H1 (cell line): ENCODE results near the gene LGALS4.
A peak's percentile ranks its signal among the peaks of the same experiment; 100 is the strongest.

Source experiments
- BRCA1 ChIP-seq: IDR thresholded peaks from 2 replicates; pipeline ENCODE4 v1.6.1; 2012; ENCODE audit warnings: low read depth, low read length, improper control_type of control experiment
- POLR2A ChIP-seq, 2 experiments: IDR thresholded peaks; 1 replicate in 1 of 2; 2 replicates in 1 of 2; pipeline ENCODE4 v1.6.1; 2011; ENCODE audit warnings: low read depth in 2 of 2, low read length in 2 of 2, mild to moderate bottlenecking in 2 of 2; ENCODE audit errors: control extremely low read depth in 1 of 2
- POLR2AphosphoS5 ChIP-seq: IDR thresholded peaks from 2 replicates; pipeline ENCODE4 v1.6.1; 2011; ENCODE audit warnings: low read depth, low read length
- TAF1 ChIP-seq: IDR thresholded peaks from 2 replicates; pipeline ENCODE4 v1.6.1; 2011; ENCODE audit warnings: mild to moderate bottlenecking, low read depth, low read length
- TF ChIP-seq, protein P1 (sequence below): IDR thresholded peaks from 2 replicates; pipeline ENCODE4 v1.6.1; 2011; ENCODE audit warnings: low read length, improper control_type of control experiment
- TF ChIP-seq, protein P2 (sequence below), 3 experiments: IDR thresholded peaks; 1 replicate in 2 of 3; 2 replicates in 1 of 3; pipeline versions ENCODE4 v1.5.1 to v1.6.1; 2011; ENCODE audit warnings: low read length in 3 of 3, mild to moderate bottlenecking in 3 of 3, inconsistent platforms in 2 of 3, low read depth in 1 of 3, moderate library complexity in 1 of 3; ENCODE audit not compliant: insufficient read depth in 1 of 3; ENCODE audit errors: control extremely low read depth in 1 of 3

DNA sequence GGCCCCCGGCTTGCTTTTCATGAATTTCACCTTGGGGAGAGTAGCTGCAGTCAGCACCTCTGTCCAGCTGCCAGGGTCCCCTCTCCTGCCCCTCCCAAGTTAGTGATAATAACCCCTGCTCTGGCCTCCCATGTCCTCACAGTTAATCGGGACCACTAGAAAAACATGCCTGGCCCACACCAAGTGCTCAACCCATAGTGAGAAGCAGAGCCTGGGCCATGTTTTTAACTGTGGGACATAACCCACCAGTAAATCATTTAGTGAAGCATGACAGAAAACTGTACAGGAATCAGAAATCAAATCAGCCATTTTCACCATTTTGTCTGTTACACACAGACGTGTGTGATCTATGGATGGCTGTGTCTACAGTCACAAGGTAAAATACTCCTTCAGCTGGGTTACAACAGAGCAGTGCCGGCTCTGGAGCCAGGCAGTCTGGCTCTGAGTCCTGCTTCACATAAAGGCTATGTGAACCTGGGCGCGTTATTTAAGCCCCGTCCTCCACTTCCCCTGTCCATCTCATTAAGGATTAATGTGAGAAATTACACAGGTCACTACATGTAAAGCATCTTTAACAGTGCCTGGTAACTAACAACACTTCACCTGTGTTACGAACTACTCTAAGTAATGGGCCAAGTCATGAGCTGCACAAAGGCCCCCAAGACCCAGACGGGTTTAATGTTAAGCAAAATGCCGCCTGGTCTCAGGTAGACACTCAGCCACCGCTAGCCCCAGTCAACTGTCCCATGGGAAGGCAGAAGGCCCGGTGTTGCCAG, 26.4 kb upstream of the LGALS4 start:
- no peak for TF ChIP-seq TAF1
- TF ChIP-seq, protein P1, sequence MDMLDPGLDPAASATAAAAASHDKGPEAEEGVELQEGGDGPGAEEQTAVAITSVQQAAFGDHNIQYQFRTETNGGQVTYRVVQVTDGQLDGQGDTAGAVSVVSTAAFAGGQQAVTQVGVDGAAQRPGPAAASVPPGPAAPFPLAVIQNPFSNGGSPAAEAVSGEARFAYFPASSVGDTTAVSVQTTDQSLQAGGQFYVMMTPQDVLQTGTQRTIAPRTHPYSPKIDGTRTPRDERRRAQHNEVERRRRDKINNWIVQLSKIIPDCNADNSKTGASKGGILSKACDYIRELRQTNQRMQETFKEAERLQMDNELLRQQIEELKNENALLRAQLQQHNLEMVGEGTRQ = no peak
- TF ChIP-seq POLR2A (IDR thresholded peaks at IDR 0.05; ENCODE audit: control extremely low read depth in 1 of 2, low read depth in 2 of 2, low read length in 2 of 2) = peak in 1 of 2 experiments; percentile 62; a peak in 1 of 3 replicates
- TF ChIP-seq POLR2AphosphoS5 = peak; percentile 34; the same call in 1 of the 2 replicates
- TF ChIP-seq, protein P2, sequence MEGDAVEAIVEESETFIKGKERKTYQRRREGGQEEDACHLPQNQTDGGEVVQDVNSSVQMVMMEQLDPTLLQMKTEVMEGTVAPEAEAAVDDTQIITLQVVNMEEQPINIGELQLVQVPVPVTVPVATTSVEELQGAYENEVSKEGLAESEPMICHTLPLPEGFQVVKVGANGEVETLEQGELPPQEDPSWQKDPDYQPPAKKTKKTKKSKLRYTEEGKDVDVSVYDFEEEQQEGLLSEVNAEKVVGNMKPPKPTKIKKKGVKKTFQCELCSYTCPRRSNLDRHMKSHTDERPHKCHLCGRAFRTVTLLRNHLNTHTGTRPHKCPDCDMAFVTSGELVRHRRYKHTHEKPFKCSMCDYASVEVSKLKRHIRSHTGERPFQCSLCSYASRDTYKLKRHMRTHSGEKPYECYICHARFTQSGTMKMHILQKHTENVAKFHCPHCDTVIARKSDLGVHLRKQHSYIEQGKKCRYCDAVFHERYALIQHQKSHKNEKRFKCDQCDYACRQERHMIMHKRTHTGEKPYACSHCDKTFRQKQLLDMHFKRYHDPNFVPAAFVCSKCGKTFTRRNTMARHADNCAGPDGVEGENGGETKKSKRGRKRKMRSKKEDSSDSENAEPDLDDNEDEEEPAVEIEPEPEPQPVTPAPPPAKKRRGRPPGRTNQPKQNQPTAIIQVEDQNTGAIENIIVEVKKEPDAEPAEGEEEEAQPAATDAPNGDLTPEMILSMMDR (IDR thresholded peaks at IDR 0.05; ENCODE audit: control extremely low read depth in 1 of 3, insufficient read depth in 1 of 3, low read depth in 1 of 3, low read length in 3 of 3) = no peak
- TF ChIP-seq BRCA1 = no peak
